Measurements from ENCODE around the gene TBX4.

TBX4 gene

DNA sequence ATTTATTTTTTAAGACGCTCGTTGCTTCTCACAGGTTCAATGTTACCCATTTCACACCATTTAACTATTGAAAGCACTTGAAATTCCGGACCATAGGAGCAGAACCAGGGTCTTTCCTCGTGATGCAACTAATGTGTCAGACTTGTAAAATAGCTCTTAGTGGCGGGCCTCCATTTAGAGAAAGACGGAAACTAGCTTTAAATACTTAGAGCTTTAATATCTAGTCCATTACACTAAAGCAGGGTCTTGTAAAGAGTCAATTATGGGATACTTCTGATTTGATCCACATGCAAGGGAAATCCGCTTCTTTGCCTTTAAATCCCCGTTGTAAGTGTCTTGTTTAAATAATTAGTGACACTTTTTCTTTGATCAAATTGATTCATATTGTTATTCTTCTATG is 82.2 kb downstream of the TBX4 start:
- DNase-seq = no peak

Measured in NCI-H524 treated with DMSO at 0.1 percent for 48 hours (cell line).